Neural cell (in vitro differentiated cells): ENCODE results near the gene COL8A1. TPM values are rescaled to one million over a fixed set of nuclear protein-coding genes. Genes with fewer than 3 reads are reported as not detected.

Source experiments
- H2AFZ ChIP-seq: fragments of 200-600, 300-800 bp; sonication (generic), shearing (Covaris generic); 2 replicates; pipeline ENCODE4 v1.6.0; 2014; ENCODE audit warnings: low read depth, mild to moderate bottlenecking, antibody characterized with exemption, low read length, moderate library complexity
- H3F3A ChIP-seq: fragments of 200-600 bp; shearing (Covaris generic); 2 replicates; pipeline ENCODE4 v1.6.1; 2016; ENCODE audit warnings: mild to moderate bottlenecking, moderate library complexity, mixed read lengths, antibody characterized with exemption, low read length; ENCODE audit not compliant: insufficient read depth, poor library complexity, severe bottlenecking
- H3K27ac ChIP-seq: fragments of 200-600, 300-800 bp; sonication (generic), shearing (Covaris generic); 2 replicates; pipeline ENCODE4 v1.5.1; 2014; ENCODE audit warnings: mild to moderate bottlenecking, low read length, moderate library complexity
- H3K27me3 ChIP-seq: fragments of 300-800, 200-600 bp; sonication (generic), shearing (Covaris generic); 2 replicates; pipeline ENCODE4 v1.6.0; 2014; ENCODE audit warnings: mild to moderate bottlenecking, low read depth, low read length, moderate library complexity; ENCODE audit not compliant: insufficient read depth
- H3K36me3 ChIP-seq: fragments of 300-800, 200-600 bp; sonication (generic), shearing (Covaris generic); 2 replicates; pipeline ENCODE4 v1.5.1; 2014; ENCODE audit warnings: mild to moderate bottlenecking, antibody characterized with exemption, low read length, moderate library complexity; ENCODE audit not compliant: insufficient read depth
- H3K4me2 ChIP-seq: fragments of 300-800, 200-600 bp; sonication (generic), shearing (Covaris generic); 2 replicates; pipeline ENCODE4 v1.6.0; 2014; ENCODE audit warnings: mild to moderate bottlenecking, low read length
- H3K4me3 ChIP-seq: fragments of 300-800, 200-600 bp; sonication (generic), shearing (Covaris generic); 2 replicates; pipeline ENCODE4 v1.5.1; 2014; ENCODE audit warnings: mild to moderate bottlenecking, low read length, moderate library complexity
- H3K79me2 ChIP-seq: fragments of 200-600 bp; shearing (Covaris generic); replicated peaks from 2 replicates; pipeline ENCODE4 v1.6.0; 2014; ENCODE audit warnings: mild to moderate bottlenecking, low read length, moderate library complexity; ENCODE audit not compliant: insufficient read depth
- H3K9ac ChIP-seq: fragments of 300-800, 200-600 bp; sonication (generic), shearing (Covaris generic); 2 replicates; pipeline ENCODE4 v1.6.1; 2016; ENCODE audit warnings: mild to moderate bottlenecking, low read length, mixed read lengths
- H3K9me2 ChIP-seq: fragments of 200-600 bp; shearing (Covaris generic); 2 replicates; pipeline ENCODE4 v1.6.1; 2016; ENCODE audit warnings: mild to moderate bottlenecking, low read length, mixed read lengths; ENCODE audit not compliant: insufficient read depth
- H3K9me3 ChIP-seq: fragments of 200-600, 300-800 bp; sonication (generic), shearing (Covaris generic); 2 replicates; pipeline ENCODE4 v1.6.1; 2016; ENCODE audit warnings: mild to moderate bottlenecking, mixed run types, low read length, moderate library complexity, mixed read lengths
- H4K20me1 ChIP-seq: fragments of 200-600 bp; shearing (Covaris generic); 2 replicates; pipeline ENCODE4 v1.6.1; 2016; ENCODE audit warnings: mild to moderate bottlenecking, mixed run types; ENCODE audit not compliant: insufficient read depth
- EP300 ChIP-seq: fragments of 450-650 bp; conservative IDR thresholded peaks from 2 replicates; pipeline ENCODE4 v1.6.1; 2014; ENCODE audit warnings: antibody characterized with exemption, mild to moderate bottlenecking, moderate library complexity; ENCODE audit not compliant: poor library complexity, severe bottlenecking
- EZH2 ChIP-seq: fragments of 200-600, 300-800 bp; shearing (Covaris generic), sonication (generic); IDR thresholded peaks from 2 replicates; pipeline ENCODE4 v1.6.1; 2014; ENCODE audit warnings: antibody characterized with exemption, low read length, borderline replicate concordance, mild to moderate bottlenecking; ENCODE audit not compliant: insufficient read depth, poor library complexity, severe bottlenecking
- MXI1 ChIP-seq: fragments of 450-650 bp; conservative IDR thresholded peaks from 2 replicates; pipeline ENCODE4 v1.6.1; 2014; ENCODE audit warnings: antibody characterized with exemption, mild to moderate bottlenecking; ENCODE audit not compliant: poor library complexity, severe bottlenecking
- POLR2AphosphoS5 ChIP-seq: IDR thresholded peaks from 2 replicates; pipeline ENCODE4 v1.6.1; 2012
- RAD21 ChIP-seq: fragments of 450-650 bp; conservative IDR thresholded peaks from 2 replicates; pipeline ENCODE4 v1.6.1; 2014; ENCODE audit warnings: antibody characterized with exemption, mild to moderate bottlenecking, moderate library complexity
- SMC3 ChIP-seq: fragments of 450-650 bp; conservative IDR thresholded peaks from 2 replicates; pipeline ENCODE4 v1.6.1; 2014; ENCODE audit warnings: antibody characterized with exemption, mild to moderate bottlenecking, moderate library complexity; ENCODE audit not compliant: poor library complexity
- TAF1 ChIP-seq: IDR thresholded peaks from 2 replicates; pipeline ENCODE4 v1.6.1; 2012; ENCODE audit warnings: low read depth
- polyA plus RNA-seq: library from polyadenylated mRNA; depleted of rRNA; stranded (reverse); fragments of >200 nt; gene quantifications from 2 replicates; pipeline ENCODE4 v1.2.3, GENCODE V29; 2014
- TF ChIP-seq, protein P1 (sequence below): fragments of 450-650 bp; IDR thresholded peaks from 2 replicates; pipeline ENCODE4 v1.5.1; 2014; ENCODE audit warnings: antibody characterized with exemption, mild to moderate bottlenecking, moderate library complexity; ENCODE audit not compliant: poor library complexity, severe bottlenecking
- TF ChIP-seq, protein P2 (sequence below): IDR thresholded peaks from 2 replicates; pipeline ENCODE4 v1.6.1; 2012; ENCODE audit warnings: borderline replicate concordance

The COL8A1 gene
- polyA plus RNA-seq, 1 donor from 2014 or later = 0.04 TPM

DNA sequence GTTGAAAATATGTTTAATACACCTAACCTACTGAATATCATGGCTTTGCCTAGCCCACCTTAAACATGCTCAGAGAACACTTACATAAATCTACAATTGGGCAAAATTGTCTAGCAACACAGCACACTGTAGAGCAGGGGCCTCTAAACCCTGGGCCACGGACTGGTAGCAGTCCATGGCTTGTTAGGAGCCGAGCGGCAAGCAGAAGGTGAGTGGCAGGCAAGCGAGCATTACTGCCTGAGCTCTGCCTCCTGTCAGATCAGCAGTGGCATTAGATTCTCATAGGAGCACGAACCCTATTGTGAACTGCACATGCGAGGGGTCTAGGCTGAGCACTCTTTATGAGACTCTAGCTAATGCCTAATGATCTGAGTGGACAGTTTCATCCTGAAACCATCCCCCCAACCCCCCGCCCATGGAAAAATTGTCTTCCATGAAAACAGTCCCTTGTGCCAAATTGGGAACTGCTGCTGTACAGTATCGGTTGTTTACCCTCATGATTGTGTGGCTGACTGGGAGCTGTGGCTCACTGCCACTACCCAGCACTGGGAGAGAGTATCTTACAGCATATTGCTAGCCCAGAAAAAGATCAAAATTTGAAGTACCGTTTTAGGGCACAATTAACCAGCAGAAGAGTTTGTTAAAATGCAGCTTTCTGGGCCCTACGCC is 205.3 kb downstream of the COL8A1 start:
- no peaks in the 10 kb centered on the region for H4K20me1 ChIP-seq
- TF ChIP-seq, protein P1, sequence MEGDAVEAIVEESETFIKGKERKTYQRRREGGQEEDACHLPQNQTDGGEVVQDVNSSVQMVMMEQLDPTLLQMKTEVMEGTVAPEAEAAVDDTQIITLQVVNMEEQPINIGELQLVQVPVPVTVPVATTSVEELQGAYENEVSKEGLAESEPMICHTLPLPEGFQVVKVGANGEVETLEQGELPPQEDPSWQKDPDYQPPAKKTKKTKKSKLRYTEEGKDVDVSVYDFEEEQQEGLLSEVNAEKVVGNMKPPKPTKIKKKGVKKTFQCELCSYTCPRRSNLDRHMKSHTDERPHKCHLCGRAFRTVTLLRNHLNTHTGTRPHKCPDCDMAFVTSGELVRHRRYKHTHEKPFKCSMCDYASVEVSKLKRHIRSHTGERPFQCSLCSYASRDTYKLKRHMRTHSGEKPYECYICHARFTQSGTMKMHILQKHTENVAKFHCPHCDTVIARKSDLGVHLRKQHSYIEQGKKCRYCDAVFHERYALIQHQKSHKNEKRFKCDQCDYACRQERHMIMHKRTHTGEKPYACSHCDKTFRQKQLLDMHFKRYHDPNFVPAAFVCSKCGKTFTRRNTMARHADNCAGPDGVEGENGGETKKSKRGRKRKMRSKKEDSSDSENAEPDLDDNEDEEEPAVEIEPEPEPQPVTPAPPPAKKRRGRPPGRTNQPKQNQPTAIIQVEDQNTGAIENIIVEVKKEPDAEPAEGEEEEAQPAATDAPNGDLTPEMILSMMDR = peak; percentile 3
- no peak for TF ChIP-seq POLR2AphosphoS5
- H3K27ac ChIP-seq = no peak overlapping the region
- H2AFZ ChIP-seq = no peak overlapping the region
- H3K4me3 ChIP-seq = no peak overlapping the region
- H3K9ac ChIP-seq = no peak overlapping the region
- H3K36me3 ChIP-seq = no peaks in the 10 kb centered on the region
- no peaks in the 10 kb centered on the region for H3K9me3 ChIP-seq
- no peaks in the 10 kb centered on the region for H3K9me2 ChIP-seq
- H3K27me3 ChIP-seq = no peaks in the 10 kb centered on the region
- H3F3A ChIP-seq = no peaks in the 10 kb centered on the region
- H3K79me2 ChIP-seq = no peaks in the 10 kb centered on the region
- no peak overlapping the region for H3K4me2 ChIP-seq

DNA sequence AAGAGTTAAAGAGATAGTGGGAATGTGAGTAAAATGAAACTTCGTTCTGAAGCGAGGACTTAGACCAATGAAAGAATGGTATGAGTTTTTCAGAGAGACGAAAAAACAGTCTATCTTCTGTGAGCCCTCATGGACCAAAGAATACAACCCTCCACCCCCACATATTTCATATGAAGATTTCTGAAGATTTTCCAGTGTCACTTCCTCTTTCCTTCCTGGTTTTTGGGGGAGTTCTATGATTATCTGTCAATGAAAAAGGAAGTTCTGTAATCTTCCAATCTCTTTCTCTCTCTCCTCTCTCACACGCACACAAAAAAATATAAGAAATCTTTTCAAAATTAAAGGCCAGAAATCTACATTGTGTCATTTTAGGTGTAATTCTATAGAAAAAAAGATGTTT is 206.9 kb downstream of the COL8A1 start:
- Histone ChIP-seq H2AFZ (no peak overlapping the region), H3K9me2 (no peaks in the 10 kb centered on the region), H3F3A (no peaks in the 10 kb centered on the region), H3K4me2 (no peak overlapping the region), H4K20me1 (no peaks in the 10 kb centered on the region), H3K27me3 (no peaks in the 10 kb centered on the region), H3K9me3 (no peaks in the 10 kb centered on the region), H3K36me3 (no peaks in the 10 kb centered on the region), H3K9ac (no peak overlapping the region), H3K79me2 (no peaks in the 10 kb centered on the region), H3K4me3 (no peak overlapping the region), H3K27ac (no peak overlapping the region)
- TF ChIP-seq SMC3 = no peak

DNA sequence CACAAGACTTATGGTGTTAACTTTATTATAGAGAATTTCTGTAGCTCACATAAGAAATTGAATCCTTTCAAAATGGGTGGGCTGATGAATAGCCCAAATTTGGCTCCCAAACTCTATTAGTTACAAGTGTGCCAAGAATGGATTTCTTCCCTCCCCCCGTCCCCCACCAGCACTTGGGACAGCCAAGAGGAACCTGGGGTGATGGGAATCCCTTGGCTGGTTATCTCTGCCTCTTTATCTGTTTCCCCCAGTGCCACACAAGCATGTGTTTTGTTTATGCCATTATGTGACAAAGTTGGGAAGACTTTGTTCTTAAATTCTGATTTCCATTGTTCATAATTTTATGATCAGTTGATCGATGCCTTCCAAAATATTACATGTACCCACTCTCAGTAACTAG is 207.6 kb downstream of the COL8A1 start:
- Histone ChIP-seq H3K4me3 (no peak overlapping the region), H3K36me3 (no peaks in the 10 kb centered on the region), H2AFZ (no peak overlapping the region), H3K9ac (no peak overlapping the region), H4K20me1 (no peaks in the 10 kb centered on the region), H3K27me3 (no peaks in the 10 kb centered on the region), H3K4me2 (no peak overlapping the region), H3K9me3 (no peaks in the 10 kb centered on the region), H3K9me2 (no peaks in the 10 kb centered on the region), H3K79me2 (no peaks in the 10 kb centered on the region), H3K27ac (no peak overlapping the region), H3F3A (no peaks in the 10 kb centered on the region)
- TF ChIP-seq EP300 = no peak
- TF ChIP-seq, protein P2, sequence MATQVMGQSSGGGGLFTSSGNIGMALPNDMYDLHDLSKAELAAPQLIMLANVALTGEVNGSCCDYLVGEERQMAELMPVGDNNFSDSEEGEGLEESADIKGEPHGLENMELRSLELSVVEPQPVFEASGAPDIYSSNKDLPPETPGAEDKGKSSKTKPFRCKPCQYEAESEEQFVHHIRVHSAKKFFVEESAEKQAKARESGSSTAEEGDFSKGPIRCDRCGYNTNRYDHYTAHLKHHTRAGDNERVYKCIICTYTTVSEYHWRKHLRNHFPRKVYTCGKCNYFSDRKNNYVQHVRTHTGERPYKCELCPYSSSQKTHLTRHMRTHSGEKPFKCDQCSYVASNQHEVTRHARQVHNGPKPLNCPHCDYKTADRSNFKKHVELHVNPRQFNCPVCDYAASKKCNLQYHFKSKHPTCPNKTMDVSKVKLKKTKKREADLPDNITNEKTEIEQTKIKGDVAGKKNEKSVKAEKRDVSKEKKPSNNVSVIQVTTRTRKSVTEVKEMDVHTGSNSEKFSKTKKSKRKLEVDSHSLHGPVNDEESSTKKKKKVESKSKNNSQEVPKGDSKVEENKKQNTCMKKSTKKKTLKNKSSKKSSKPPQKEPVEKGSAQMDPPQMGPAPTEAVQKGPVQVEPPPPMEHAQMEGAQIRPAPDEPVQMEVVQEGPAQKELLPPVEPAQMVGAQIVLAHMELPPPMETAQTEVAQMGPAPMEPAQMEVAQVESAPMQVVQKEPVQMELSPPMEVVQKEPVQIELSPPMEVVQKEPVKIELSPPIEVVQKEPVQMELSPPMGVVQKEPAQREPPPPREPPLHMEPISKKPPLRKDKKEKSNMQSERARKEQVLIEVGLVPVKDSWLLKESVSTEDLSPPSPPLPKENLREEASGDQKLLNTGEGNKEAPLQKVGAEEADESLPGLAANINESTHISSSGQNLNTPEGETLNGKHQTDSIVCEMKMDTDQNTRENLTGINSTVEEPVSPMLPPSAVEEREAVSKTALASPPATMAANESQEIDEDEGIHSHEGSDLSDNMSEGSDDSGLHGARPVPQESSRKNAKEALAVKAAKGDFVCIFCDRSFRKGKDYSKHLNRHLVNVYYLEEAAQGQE = no peak
- TF ChIP-seq TAF1 = no peak
- no peak for TF ChIP-seq SMC3
- TF ChIP-seq POLR2AphosphoS5 = no peak
- TF ChIP-seq, protein P1 = no peak
- no peak for TF ChIP-seq MXI1
- no peak for TF ChIP-seq RAD21
- no peak for TF ChIP-seq EZH2
